T-helper 1 cell treated with Interleukin-12 subunit alpha and Interleukin-12 subunit beta and Interleukin-4 antibody, amounts not matched to agents 30 ng/mL and 1 ng/mL, for 36 hours (primary cell): ENCODE data around the gene NT5DC4. TPM values are rescaled to one million over a fixed set of nuclear protein-coding genes. Genes with fewer than 3 reads are reported as not detected.

Experiments used
- intact Hi-C: fragments of 100-400 bp; cut with micrococcal nuclease; formaldehyde crosslinking; loops from one replicate; pipeline ENCODE4 v1.15.1; 2024
- total RNA-seq: library from RNA; stranded (reverse); gene quantifications from 2 replicates; pipeline ENCODE4 v1.2.3, GENCODE V29; 2022

The NT5DC4 gene
- total RNA-seq, 1 donor from 2014 or later: not detected

GRCh38 chr2:112782234-112782799 lies 61.5 kb downstream of the NT5DC4 start:
- intact Hi-C loops: no loop called here

GRCh38 chr2:112783187-112783714 lies 62.4 kb downstream of the NT5DC4 start:
- intact Hi-C loops: no loop called here

- intact Hi-C loops: no loop called here
Measured at GRCh38 chr2:112784199-112785189, 63.7 kb downstream of the NT5DC4 start, which contains the start of gene IL1A. IL1A (minus strand) TSS chr2:112784493; CDS start chr2:112783770, 723 bp downstream.

- intact Hi-C loops: no loop called here
Measured at GRCh38 chr2:112787294-112787693, 66.5 kb downstream of the NT5DC4 start.

- intact Hi-C loops: no loop called here
Measured at GRCh38 chr2:112787729-112788393, 67.0 kb downstream of the NT5DC4 start.

GRCh38 chr2:112788653-112789052 lies 67.8 kb downstream of the NT5DC4 start:
- intact Hi-C loops: no loop called here

Other genes starting within 250 kb of the NT5DC4 start
- 34.4 and 35.9 TPM in 2 replicates for gene TTL, start 238.9 kb upstream of the NT5DC4 start, total RNA-seq
- gene POLR1B, start 178.6 kb upstream of the NT5DC4 start, total RNA-seq: 36.2 and 42.3 TPM in 2 replicates
- gene CHCHD5, start 136.4 kb upstream of the NT5DC4 start, total RNA-seq: 28.1 and 29.8 TPM in 2 replicates
- gene SLC20A1, start 75.1 kb upstream of the NT5DC4 start, total RNA-seq: 212 and 216 TPM in 2 replicates
- gene CKAP2L, start 43.6 kb downstream of the NT5DC4 start, total RNA-seq: 33.2 and 38.4 TPM in 2 replicates
- 1.7 and 2.0 TPM in 2 replicates for gene IL1A, start 63.5 kb downstream of the NT5DC4 start, total RNA-seq
- not detected in 2 replicates for gene IL1B, start 115.8 kb downstream of the NT5DC4 start, total RNA-seq
- gene IL37, start 190.1 kb downstream of the NT5DC4 start, total RNA-seq: 0.39 and 0.46 TPM in 2 replicates